MG63 (cell line): ENCODE measurements around the gene PARS2. TPM values are rescaled to one million over a fixed set of nuclear protein-coding genes. Genes with fewer than 3 reads are reported as not detected.
A peak's percentile ranks its signal among the peaks of the same experiment; 100 is the strongest.

Experiments used
- DNase-seq: peaks from one replicate; pipeline ENCODE4 v3.0.0-alpha.2; 2020
- H3K27me3 ChIP-seq: fragments of 250-450 bp; sonication (Bioruptor Pico); 2 replicates; pipeline ENCODE4 v1.5.1; 2020; ENCODE audit warnings: mild to moderate bottlenecking, moderate library complexity
- H3K36me3 ChIP-seq: fragments of 250-450 bp; sonication (Bioruptor Pico); 2 replicates; pipeline ENCODE4 v1.5.1; 2020; ENCODE audit warnings: mild to moderate bottlenecking, moderate library complexity
- H3K4me3 ChIP-seq: fragments of 250-450 bp; sonication (Bioruptor Pico); 2 replicates; pipeline ENCODE4 v1.5.1; 2020; ENCODE audit warnings: mild to moderate bottlenecking, moderate library complexity
- H3K9me3 ChIP-seq: fragments of 250-450 bp; sonication (Bioruptor Pico); 2 replicates; pipeline ENCODE4 v1.5.1; 2020; ENCODE audit warnings: mild to moderate bottlenecking, moderate library complexity
- total RNA-seq: library from RNA; depleted of rRNA; stranded (reverse); fragments of >200 nt; shearing (Covaris generic); gene quantifications from 2 replicates; pipeline ENCODE4 v1.2.3, GENCODE V29; 2014; ENCODE audit warnings: low replicate concordance; rRNA removed

Gene PARS2
- total RNA-seq, 1 experiment from 2014 or later: 7.5 TPM

DNA sequence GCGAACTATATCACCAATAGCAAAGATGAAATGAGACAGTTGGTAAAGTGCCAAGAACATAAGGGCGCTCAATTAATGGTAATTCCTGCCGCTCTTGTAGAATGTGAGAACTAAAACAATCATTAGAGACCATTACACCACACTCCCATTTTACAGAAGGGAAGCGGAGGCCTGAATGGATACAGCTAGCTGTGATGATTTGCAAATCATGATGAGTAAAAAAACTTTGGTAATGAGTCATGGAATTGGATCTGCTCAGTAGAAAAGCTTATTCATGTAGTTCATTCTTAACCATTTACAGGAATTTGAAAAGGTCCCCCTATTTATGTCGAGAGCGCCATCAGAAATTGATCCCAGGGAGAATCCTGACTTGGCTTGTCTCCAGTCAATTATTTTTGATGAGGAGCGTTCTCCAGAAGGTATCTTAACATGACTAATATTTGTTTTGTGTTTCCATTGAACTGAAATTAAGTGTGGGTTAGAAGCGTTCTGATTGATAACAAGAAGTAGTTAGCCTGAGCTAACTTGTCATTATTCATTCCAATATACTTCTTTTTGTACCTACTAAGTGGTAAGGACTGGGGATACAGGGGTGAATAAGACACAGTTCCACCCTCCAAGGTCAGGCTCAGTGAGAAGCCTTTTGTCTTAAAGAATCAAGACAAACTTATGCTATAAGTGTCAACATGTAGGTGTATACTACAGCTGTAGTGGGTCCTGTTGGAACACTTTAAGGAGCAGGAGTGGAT is 47.9 kb downstream of the PARS2 start:
- Histone ChIP-seq H3K4me3 (peak overlapping the region; percentile 93), H3K36me3 (peaks cover 41% of the 10 kb centered on the region), H3K27me3 (no peaks in the 10 kb centered on the region), H3K9me3 (no peaks in the 10 kb centered on the region)
- no peak for DNase-seq

DNA sequence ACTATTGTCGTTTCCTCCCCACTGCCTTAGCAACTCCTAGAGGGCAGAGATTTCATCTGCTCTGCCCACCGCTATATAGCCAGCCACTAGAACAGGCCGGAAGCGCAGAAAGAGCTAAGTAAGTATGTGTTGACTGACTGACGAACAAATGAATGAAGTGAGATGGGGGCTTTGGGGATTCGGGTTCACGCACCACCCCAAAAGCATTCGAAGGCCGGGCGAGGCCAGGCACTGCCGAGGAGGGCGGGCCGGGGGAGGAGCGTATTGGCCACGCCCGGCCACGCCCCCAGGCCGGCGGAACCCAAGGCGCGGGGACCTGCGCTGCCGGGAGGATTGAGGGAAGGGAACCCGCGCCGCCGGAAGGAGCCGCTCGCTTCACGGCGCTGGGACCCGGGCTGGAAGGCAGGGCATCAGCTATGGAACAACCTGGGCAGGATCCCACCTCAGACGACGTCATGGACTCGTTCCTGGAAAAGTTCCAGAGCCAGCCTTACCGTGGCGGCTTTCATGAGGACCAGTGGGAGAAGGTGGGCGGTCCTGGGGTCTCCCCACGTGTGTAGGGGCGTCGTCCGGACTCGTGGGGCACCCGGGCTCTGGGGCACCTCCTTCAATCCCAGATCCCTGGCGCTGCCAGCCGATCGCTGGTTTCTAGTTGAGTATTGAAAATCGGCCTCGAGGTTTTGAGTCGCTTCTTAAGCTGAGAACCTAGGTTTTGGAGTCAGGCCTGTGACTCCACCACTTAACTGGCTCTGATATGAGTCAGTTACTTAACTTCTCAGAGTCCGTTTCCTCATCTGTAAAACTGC is 48.6 kb downstream of the PARS2 start, which contains the start of gene TTC4:
TSS of gene TTC4 (plus strand) at position 369 of the 806 bp plus-strand sequence. CDS start at position 417, 48 bp downstream.
- Histone ChIP-seq H3K9me3 (no peaks in the 10 kb centered on the region), H3K27me3 (no peaks in the 10 kb centered on the region), H3K4me3 (peak within 1 kb of the TSS; percentile 93), H3K36me3 (peaks cover 33% of the 10 kb centered on the region)
- DNase-seq: peak; percentile 77

DNA sequence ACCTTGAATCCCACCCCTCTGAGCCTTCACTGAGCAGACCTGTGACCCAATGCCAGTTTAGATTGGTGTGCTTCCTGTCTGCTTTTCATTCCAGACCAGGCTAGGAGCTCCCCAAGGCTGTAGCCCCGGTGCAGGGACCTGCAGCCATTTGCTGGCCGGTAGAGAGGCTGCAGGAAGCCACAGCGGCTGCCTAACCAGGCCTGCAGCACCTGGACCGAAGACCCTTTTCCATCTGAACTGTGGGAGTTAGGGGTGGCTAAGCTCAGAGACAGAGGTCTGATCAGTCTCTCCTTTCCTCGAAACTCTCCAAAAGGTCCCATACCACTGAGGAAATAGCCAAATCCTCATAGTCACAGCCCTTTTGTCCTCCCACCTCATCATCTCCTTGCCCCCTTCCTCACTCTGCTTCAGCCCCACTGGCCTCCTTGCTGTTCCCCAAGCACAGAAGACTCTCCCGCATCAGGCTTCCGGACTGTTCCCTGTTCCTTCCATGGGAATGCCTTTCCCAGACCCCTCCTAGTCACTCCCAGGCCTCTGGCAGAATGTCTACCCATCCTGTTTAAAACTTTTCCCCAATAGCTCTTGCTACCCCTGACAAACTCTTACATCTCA is 49.3 kb downstream of the PARS2 start:
- Histone ChIP-seq H3K9me3 (no peaks in the 10 kb centered on the region), H3K4me3 (peak overlapping the region; percentile 93), H3K36me3 (peaks cover 28% of the 10 kb centered on the region), H3K27me3 (no peaks in the 10 kb centered on the region)
- DNase-seq: no peak

DNA sequence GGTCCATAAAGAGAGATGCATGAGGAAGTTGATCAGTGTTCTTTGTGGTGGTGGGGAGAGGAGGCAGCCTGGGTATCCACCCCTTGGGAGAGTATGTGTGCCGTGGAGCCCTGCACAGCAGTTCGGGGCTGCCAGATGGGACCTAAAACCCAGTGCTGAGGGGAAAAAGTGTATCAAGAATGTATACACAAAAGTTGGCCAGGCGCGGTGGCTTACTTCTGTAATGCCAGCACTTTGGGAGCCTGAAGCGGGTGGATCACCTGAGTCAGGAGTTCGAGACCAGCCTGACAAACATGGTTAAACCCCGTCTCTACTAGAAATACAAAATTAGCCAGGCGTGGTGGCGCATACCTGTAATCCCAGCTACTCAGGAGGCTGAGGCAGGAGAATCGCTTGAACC is 52.8 kb downstream of the PARS2 start:
- DNase-seq: no peak
- H3K36me3 ChIP-seq: no peaks in the 10 kb centered on the region

DNA sequence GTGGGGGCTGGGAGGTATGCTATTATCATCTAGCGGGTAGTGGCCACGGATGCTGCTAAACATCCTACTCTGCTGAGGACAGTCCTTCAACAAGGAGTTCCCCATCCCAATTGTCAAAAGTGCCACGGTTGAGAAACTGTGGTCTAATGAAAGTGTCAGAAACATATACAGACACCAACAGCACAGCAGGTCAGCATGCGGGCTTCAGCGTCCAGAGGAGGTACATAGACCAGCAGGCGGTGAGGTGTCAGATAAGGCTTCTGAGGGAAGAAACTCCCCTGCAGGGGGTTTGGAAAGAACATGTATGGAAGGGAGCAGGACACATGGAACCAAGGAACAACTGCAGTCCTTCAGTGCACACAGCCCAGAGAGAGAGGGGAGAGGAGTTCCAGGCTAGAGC is 53.5 kb downstream of the PARS2 start:
- Histone ChIP-seq H3K27me3 (no peaks in the 10 kb centered on the region; the same call in 1 of the 2 replicates), H3K36me3 (no peaks in the 10 kb centered on the region), H3K4me3 (no peak overlapping the region), H3K9me3 (no peaks in the 10 kb centered on the region)
- no peak for DNase-seq

More for the DNA sequence above, 52.8 kb downstream of the PARS2 start:
- H3K4me3 ChIP-seq: no peak overlapping the region
- no peaks in the 10 kb centered on the region; the same call in 1 of the 2 replicates for H3K27me3 ChIP-seq
- H3K9me3 ChIP-seq: no peaks in the 10 kb centered on the region

DNA sequence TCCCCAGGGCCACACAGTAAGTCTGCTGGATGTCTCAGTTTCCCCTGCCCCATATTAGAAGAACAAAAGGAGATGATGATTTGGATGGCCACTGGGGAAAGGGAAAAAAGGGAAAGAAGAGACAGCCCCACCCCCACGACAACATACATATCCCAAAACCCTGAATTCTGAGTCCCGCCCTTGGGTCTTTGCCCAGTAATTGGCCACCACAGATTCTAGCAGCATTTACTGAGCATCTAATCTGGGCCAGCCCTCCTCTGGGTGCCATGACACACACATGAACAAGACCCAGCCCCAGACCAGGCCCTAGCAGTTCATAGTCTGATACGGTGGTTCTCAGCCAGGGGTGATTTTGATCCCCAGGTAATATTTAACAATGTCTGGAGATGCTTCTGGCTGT is 53.9 kb downstream of the PARS2 start:
- H3K9me3 ChIP-seq: no peaks in the 10 kb centered on the region
- no peaks in the 10 kb centered on the region; the same call in 1 of the 2 replicates for H3K27me3 ChIP-seq
- no peak for DNase-seq
- H3K4me3 ChIP-seq: no peak overlapping the region
- no peaks in the 10 kb centered on the region for H3K36me3 ChIP-seq

DNA sequence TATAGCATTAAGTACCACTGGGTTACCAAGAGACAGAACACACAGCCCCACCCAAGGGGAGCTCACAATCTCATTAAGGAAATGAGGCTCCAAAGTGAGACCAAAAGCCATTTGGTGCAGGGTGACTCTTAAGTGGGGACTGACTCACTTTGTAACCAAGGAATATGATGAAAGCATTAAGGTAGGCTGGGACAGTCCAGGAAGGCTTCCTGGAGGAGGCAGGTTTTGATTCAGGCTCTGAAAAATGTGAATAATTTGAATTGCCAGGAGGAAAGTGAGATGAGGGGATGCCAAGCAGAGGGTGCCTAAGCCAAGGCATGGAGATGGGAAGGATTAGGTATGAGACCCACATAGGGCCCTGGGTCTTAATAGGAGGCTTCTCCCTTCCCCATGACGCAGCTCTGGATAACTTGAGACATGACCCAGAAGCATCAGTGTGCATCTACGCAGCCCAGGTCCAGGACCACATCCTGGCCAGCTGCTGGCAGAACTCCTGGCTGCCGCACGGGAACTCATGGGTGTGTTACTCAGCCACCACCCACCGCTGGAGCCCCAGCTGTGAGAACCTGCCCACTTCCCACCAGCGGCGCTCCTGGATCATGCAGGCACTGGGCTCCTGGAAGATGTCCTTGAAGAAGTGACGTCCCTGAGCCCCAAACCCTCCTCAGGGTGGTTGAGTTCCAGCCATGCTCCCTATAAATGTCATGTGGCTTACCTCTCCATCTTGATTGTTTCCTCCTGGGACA is 54.6 kb downstream of the PARS2 start:
- Histone ChIP-seq H3K27me3 (no peaks in the 10 kb centered on the region; the same call in 1 of the 2 replicates), H3K4me3 (no peak overlapping the region)
- DNase-seq: peak; percentile 70

DNA sequence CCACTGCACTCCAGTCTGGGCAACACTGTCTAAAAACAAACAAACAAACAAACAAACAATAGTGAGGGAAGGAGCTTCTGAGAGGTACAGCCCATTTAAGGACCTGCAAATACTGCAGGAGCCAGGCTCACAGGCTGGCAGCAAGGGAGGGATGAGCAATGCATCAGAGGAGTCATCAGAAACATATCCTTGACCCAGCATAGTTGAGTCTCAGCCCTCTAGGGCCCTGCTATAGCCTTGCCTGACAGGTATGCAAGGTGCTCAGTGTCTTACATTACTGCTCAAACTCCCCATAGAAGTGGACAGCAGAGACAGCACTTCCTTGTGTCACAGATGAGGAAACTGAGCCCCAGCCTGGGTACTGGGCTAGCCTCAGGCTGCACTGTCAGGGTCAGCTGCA is 55.9 kb downstream of the PARS2 start:
- H3K4me3 ChIP-seq: no peak overlapping the region
- H3K9me3 ChIP-seq: no peaks in the 10 kb centered on the region
- H3K36me3 ChIP-seq: no peaks in the 10 kb centered on the region
- no peaks in the 10 kb centered on the region; the same call in 1 of the 2 replicates for H3K27me3 ChIP-seq
- no peak for DNase-seq

More for the DNA sequence above, 54.6 kb downstream of the PARS2 start:
- Histone ChIP-seq H3K36me3 (no peaks in the 10 kb centered on the region), H3K9me3 (no peaks in the 10 kb centered on the region)

Other genes with a start within 250 kb of the PARS2 start
- 1.4 and 2.5 TPM in 2 replicates for gene ACOT11, start 216.3 kb downstream of the PARS2 start, total RNA-seq
- gene FAM151A, start 141.0 kb downstream of the PARS2 start, total RNA-seq: not detected in 2 replicates
- not detected in 2 replicates for gene MROH7, start 122.7 kb downstream of the PARS2 start, total RNA-seq
- 40.8 and 41.2 TPM in 2 replicates for gene TTC4, start 48.7 kb downstream of the PARS2 start, total RNA-seq
- gene TTC22, start 36.8 kb upstream of the PARS2 start, total RNA-seq: not detected in 2 replicates
- 165 and 174 TPM in 2 replicates for gene DHCR24, start 122.7 kb upstream of the PARS2 start, total RNA-seq
- not detected in 2 replicates for gene TMEM61, start 216.1 kb upstream of the PARS2 start, total RNA-seq
- gene BSND, start 234.4 kb upstream of the PARS2 start, total RNA-seq: not detected in 2 replicates